ENCODE results near the gene SMC3.
A peak's percentile ranks its signal among the peaks of the same experiment; 100 is the strongest.
"Not testable (repeated sequence)": the region's sequence is repeated elsewhere in the genome, so short reads cannot be mapped to it uniquely, and the experiment has no call there.

The SMC3 gene

DNA sequence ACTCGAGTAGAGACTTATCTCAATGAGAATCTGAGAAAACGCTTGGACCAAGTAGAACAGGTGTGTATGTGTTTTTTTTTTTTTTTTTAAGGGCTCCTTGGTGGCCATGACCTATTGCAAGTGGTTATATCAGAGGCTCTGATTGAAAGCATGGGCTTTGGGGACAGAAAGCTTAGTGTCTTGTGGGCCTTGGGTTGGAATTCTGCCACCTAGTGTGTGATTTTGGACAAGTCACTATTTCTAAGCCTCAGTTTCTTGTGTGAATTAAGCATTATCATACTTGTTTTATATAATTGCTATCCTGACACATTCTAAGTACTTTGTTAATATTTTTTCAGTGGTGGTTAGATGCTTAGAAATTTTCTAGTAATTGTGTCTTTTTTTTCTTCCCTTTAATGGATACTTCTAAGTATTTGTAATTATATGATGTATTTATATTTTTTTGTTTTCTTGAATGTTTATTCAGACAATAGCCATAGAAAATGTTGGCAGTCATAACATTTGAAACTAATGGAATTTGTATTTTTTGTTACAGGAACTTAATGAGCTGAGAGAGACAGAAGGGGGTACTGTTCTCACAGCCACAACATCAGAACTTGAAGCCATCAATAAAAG lies 33.1 kb downstream of the SMC3 start:
- TF ChIP-seq, protein P1, sequence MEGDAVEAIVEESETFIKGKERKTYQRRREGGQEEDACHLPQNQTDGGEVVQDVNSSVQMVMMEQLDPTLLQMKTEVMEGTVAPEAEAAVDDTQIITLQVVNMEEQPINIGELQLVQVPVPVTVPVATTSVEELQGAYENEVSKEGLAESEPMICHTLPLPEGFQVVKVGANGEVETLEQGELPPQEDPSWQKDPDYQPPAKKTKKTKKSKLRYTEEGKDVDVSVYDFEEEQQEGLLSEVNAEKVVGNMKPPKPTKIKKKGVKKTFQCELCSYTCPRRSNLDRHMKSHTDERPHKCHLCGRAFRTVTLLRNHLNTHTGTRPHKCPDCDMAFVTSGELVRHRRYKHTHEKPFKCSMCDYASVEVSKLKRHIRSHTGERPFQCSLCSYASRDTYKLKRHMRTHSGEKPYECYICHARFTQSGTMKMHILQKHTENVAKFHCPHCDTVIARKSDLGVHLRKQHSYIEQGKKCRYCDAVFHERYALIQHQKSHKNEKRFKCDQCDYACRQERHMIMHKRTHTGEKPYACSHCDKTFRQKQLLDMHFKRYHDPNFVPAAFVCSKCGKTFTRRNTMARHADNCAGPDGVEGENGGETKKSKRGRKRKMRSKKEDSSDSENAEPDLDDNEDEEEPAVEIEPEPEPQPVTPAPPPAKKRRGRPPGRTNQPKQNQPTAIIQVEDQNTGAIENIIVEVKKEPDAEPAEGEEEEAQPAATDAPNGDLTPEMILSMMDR (IDR thresholded peaks at IDR 0.05; ENCODE audit: extremely low read depth, insufficient read depth, missing control alignments) = peak; percentile 56
- DNase-seq (ENCODE audit: low spot score) = peak; percentile 31
- in situ Hi-C loops (cut with MboI; ENCODE audit: low pct_unique_long_range_greater_than_20kb, low sequenced_read_pairs, unreplicated experiment) = loop anchor here (25.0 kb wide), 1 partner anchor 312 kb away; the partner anchor contains the start of genes BBIP1 and SHOC2

DNA sequence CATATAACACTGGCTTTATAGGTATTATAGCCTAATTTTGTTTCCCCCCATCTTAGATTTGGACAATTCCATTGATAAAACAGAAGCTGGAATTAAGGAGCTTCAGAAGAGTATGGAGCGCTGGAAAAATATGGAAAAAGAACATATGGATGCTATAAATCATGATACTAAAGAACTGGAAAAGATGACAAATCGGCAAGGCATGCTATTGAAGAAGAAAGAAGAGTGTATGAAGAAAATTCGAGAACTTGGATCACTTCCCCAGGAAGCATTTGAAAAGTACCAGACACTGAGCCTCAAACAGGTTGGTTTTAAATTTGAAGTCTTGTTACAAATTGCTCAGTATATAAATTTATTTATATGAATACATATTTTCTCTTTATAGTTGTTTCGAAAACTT lies 34.1 kb downstream of the SMC3 start:
- in situ Hi-C loops (cut with MboI; ENCODE audit: low pct_unique_long_range_greater_than_20kb, low sequenced_read_pairs, unreplicated experiment) = loop anchor here (25.0 kb wide), 1 partner anchor 311 kb away; the partner anchor contains the start of genes BBIP1 and SHOC2
- no peak for DNase-seq (ENCODE audit: low spot score)
- TF ChIP-seq, protein P1 (IDR thresholded peaks at IDR 0.05; ENCODE audit: extremely low read depth, insufficient read depth, missing control alignments) = no peak

DNA sequence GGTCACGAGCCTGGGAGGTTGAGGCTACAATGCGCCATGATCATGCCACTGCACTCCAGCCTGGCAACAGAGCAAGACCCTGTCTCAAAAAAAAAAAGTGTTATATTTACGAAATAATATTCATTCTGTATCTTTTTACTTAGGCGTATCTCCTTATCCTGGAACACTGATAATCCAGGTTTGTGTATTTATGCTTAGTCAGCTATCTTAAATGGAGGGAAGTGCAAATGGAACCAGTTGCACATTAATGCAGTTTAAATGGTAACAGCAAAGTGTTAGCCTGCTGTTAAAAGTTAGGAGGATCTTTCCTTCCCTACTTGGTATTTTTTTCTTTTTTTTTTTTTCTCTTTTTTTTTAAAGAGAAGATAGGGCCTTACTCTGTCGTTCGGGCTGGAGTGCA lies 40.6 kb downstream of the SMC3 start:
- in situ Hi-C loops (cut with MboI; ENCODE audit: low pct_unique_long_range_greater_than_20kb, low sequenced_read_pairs, unreplicated experiment) = loop anchor here (25.0 kb wide), 1 partner anchor 304 kb away; the partner anchor contains the start of genes BBIP1 and SHOC2
- TF ChIP-seq, protein P1 (IDR thresholded peaks at IDR 0.05; ENCODE audit: extremely low read depth, insufficient read depth, missing control alignments) = no peak
- DNase-seq (ENCODE audit: low spot score) = no peak

DNA sequence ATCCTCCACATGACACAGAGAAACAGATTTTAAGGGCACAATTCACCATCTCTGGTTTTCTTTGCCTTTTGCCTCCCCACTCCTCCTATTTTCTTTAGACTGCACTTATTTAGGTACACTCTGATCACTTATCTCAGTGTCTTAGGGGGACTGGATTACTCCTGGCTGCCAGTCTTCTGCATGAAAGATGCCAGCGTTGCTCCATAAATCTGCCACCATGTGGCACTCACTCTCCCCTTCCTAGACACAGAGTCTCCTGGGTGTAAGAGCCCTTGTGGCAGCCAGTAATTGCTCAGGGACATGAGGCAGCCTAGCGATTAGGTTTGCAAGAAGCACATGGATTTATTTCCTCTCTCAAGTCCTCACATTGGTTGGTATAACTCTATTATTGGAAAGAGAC lies 42.1 kb downstream of the SMC3 start:
- in situ Hi-C loops (cut with MboI; ENCODE audit: low pct_unique_long_range_greater_than_20kb, low sequenced_read_pairs, unreplicated experiment) = loop anchor here (25.0 kb wide), 1 partner anchor 303 kb away; the partner anchor contains the start of genes BBIP1 and SHOC2
- no peak for DNase-seq (ENCODE audit: low spot score)
- TF ChIP-seq, protein P1 (IDR thresholded peaks at IDR 0.05; ENCODE audit: extremely low read depth, insufficient read depth, missing control alignments) = no peak

DNA sequence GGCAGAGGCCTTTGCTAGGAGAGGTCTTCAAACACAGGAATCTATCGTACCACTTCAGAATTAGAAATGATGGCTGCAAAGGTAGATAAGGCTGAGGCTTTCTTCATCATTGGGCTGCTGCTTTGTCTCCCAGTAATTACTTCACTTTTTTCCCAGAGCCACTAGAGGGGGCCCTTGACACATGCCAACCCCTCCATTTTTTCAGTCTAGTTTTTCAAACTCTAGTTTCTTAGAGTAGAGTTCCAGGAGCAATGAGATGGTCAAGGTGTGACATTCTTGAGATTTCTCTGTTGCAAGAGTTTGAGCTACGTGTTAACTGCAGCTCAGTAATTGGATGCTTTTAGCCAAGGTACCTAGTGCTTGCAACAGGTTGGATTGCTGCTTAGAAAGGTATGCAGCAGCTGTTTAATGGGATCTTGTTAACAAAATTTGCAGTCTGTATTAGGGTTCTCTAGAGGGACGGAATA lies 42.8 kb downstream of the SMC3 start:
- TF ChIP-seq, protein P1 (IDR thresholded peaks at IDR 0.05; ENCODE audit: extremely low read depth, insufficient read depth, missing control alignments) = peak; percentile 74
- in situ Hi-C loops (cut with MboI; ENCODE audit: low pct_unique_long_range_greater_than_20kb, low sequenced_read_pairs, unreplicated experiment) = loop anchor here (25.0 kb wide), 1 partner anchor 302 kb away; the partner anchor contains the start of genes BBIP1 and SHOC2
- peak; percentile 60 for DNase-seq (ENCODE audit: low spot score)

DNA sequence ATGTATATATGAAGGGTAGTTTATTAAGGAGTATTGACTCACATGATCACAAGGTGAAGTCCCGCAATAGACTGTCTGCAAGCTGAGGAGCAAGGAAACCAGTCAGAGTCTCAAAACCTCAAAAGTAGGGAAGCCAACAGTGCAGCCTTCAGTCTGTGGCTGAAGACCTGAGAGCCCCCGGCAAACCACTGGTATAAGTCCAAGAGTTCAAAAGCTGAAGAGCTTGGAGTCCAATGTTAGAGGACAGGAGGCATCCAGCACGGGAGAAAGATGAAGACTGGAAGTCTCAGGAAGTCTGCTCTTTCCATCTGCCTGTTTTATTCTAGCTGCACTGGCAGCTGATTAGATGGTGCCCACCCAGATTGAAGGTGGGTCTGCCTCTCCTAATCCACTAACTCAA lies 43.3 kb downstream of the SMC3 start:
- in situ Hi-C loops (cut with MboI; ENCODE audit: low pct_unique_long_range_greater_than_20kb, low sequenced_read_pairs, unreplicated experiment) = loop anchor here (25.0 kb wide), 1 partner anchor 302 kb away; the partner anchor contains the start of genes BBIP1 and SHOC2

DNA sequence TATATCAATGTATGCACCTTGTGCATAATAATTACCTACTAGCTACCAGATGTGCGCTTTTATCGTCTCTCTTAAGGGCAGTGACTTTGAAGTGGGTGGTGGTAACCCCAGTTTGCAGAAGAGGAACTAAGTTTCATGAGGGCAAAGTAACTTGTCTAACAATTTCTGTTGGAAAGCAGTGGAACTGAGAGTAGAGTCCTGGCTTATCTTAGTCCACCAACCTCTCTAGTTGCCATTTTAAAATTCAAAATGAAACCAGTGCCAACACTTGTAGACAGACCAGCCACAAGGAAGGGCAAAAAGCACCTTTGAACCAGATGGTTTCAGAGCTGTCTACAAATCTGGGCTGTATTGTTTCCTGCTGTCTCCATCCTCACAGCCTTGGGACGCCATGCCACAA lies 44.6 kb downstream of the SMC3 start:
- TF ChIP-seq, protein P1 (IDR thresholded peaks at IDR 0.05; ENCODE audit: extremely low read depth, insufficient read depth, missing control alignments) = no peak
- no peak for DNase-seq (ENCODE audit: low spot score)
- in situ Hi-C loops (cut with MboI; ENCODE audit: low pct_unique_long_range_greater_than_20kb, low sequenced_read_pairs, unreplicated experiment) = loop anchor here (25.0 kb wide), 1 partner anchor 300 kb away; the partner anchor contains the start of genes BBIP1 and SHOC2

More for the DNA sequence above, 43.3 kb downstream of the SMC3 start:
- not testable (repeated sequence) for DNase-seq (ENCODE audit: low spot score)
